Heart left ventricle (tissue), 13 donors: ENCODE results near the gene DGKZ.

Source experiments
- CTCF ChIP-seq, 12 donors: fragments of 200-600 bp; sonication (generic) in 4 of 12; IDR thresholded peaks; one replicate each; pipeline versions ENCODE4 v1.5.0 to v1.8.0; 2018 to 2022; ENCODE audit warnings: antibody characterized with exemption in 12 of 12, mild to moderate bottlenecking in 5 of 12
- POLR2A ChIP-seq, 2 donors: fragments of 450-650 bp; IDR thresholded peaks; one replicate each; pipeline ENCODE4 v1.6.1; 2017; ENCODE audit warnings: antibody characterized with exemption in 2 of 2, mild to moderate bottlenecking in 2 of 2, moderate library complexity in 2 of 2
- donor health status: ischemic (EF 13 %, LVEDD 7.1; RV severe dilation, severe dysfunction).
- donor health status: DM: no; HTN: yes; CAD: no.
- donor health status: DM: no; HTN: no; CAD: no.
- donor health status: ischemic (EF 25% LVEDD 6.9; RV normal size, moderate dysfunction).
- donor health status: ischemic (EF 25% LVEDD 5.7; RV mildly dilated, moderate dysfunction).
- donor health status: ischemic (EF 35%, LVEDD 5.7; RV mildly dilated, moderate dysfunction).
- donor health status: nonischemic (EF 11% LVEDD 7.7; RV severe dilation, severe dysfunction).
- donor health status: DM: yes; HTN: yes; CAD: no.
- donor health status: PGD.
- donor health status: ischemic (EF 29% LVEDD 5.4; RV normal size, mild dysfunction).
- donor health status: nonischemic (EF 23%, LVEDD 6.1; RV moderate dilation, normal function).

GRCh38 chr11:46331282-46331984 is 15.8 kb upstream of the DGKZ start:
- TF ChIP-seq CTCF (IDR thresholded peaks at IDR 0.05) (no peak), POLR2A (IDR thresholded peaks at IDR 0.05) (no peak)
